ENCODE data around the gene LTF.
"Not testable (repeated sequence)": the region's sequence is repeated elsewhere in the genome, so short reads cannot be mapped to it uniquely, and the experiment has no call there.

Gene LTF

GRCh38 chr3:46409739-46410489 is 54.8 kb downstream of the LTF start:
- no peak for DNase-seq

- no peak for DNase-seq
Measured at GRCh38 chr3:46408853-46409252, 55.9 kb downstream of the LTF start.

- DNase-seq: no peak
Measured at GRCh38 chr3:46407970-46408369, 56.7 kb downstream of the LTF start.

- DNase-seq: peak; percentile 40
Measured at GRCh38 chr3:46406788-46407611, 57.7 kb downstream of the LTF start, which contains the start of the genes CCR5AS and CCRL2. CCR5AS (minus strand) TSS chr3:46407066. CCRL2 (plus strand) TSS chr3:46407259; CDS start chr3:46408080, 821 bp downstream.

GRCh38 chr3:46406443-46406787 is 58.3 kb downstream of the LTF start:
- no peak for DNase-seq

- DNase-seq: no peak
Measured at GRCh38 chr3:46405301-46406019, 59.2 kb downstream of the LTF start.

- not testable (repeated sequence) for DNase-seq
Measured at GRCh38 chr3:46402902-46403301, 61.8 kb downstream of the LTF start.

- DNase-seq: no peak
Measured at GRCh38 chr3:46401579-46401978, 63.1 kb downstream of the LTF start.

- DNase-seq: no peak
Measured at GRCh38 chr3:46400846-46401245, 63.9 kb downstream of the LTF start.

GRCh38 chr3:46400000-46400734 is 64.5 kb downstream of the LTF start:
- DNase-seq: no peak

- no peak for DNase-seq
Measured at GRCh38 chr3:46399557-46399956, 65.1 kb downstream of the LTF start.

- DNase-seq: no peak
Measured at GRCh38 chr3:46399098-46399497, 65.6 kb downstream of the LTF start.

- no peak for DNase-seq
Measured at GRCh38 chr3:46398186-46398955, 66.3 kb downstream of the LTF start.

- DNase-seq: no peak
Measured at GRCh38 chr3:46397111-46397510, 67.6 kb downstream of the LTF start.

GRCh38 chr3:46395766-46396530 is 68.8 kb downstream of the LTF start:
- no peak for DNase-seq

- no peak for DNase-seq
Measured at GRCh38 chr3:46395210-46395661, 69.5 kb downstream of the LTF start.

GRCh38 chr3:46393554-46394434 is 70.9 kb downstream of the LTF start:
- DNase-seq: no peak

GRCh38 chr3:46393011-46393410 is 71.7 kb downstream of the LTF start:
- no peak for DNase-seq

- DNase-seq: not testable (repeated sequence)
Measured at GRCh38 chr3:46391526-46391925, 73.2 kb downstream of the LTF start.

GRCh38 chr3:46389306-46389705 is 75.4 kb downstream of the LTF start:
- no peak for DNase-seq

All from activated gamma-delta T cell treated with Interleukin-2 at 50 U/mL for 16 hours (primary cell).